CD4-positive, alpha-beta T cell (primary cell): ENCODE results near the gene COL6A5. TPM values are rescaled to one million over a fixed set of nuclear protein-coding genes. Genes with fewer than 3 reads are reported as not detected.
A peak's percentile ranks its signal among the peaks of the same experiment; 100 is the strongest.

ENCODE experiments used
- ATAC-seq: fragments of 200-7000 bp; cut with Tn5 transposase; one replicate; pipeline ENCODE4 v1.10.0; 2022; ENCODE audit warnings: mild to moderate bottlenecking; ENCODE audit not compliant: poor library complexity
- CTCF ChIA-PET: fragments of 350-600 bp; sonication (Branson Sonifier 250); formaldehyde crosslinking; loops from one replicate; lab custom pipeline; 2021; ENCODE audit warnings: antibody characterized with exemption, inconsistent platforms; lab: Charles Lee
- POLR2A ChIA-PET: fragments of 350-600 bp; sonication (Branson Sonifier 250); formaldehyde crosslinking; loops from one replicate; lab custom pipeline; 2021; ENCODE audit warnings: antibody characterized with exemption, inconsistent platforms; lab: Charles Lee
- DNase-seq, 14 experiments: peaks; one replicate each; pipeline ENCODE4 v3.0.0-alpha.2; 2013 to 2020; ENCODE audit warnings: mixed read lengths in 2 of 14
- H3K27ac ChIP-seq, 2 donors: one replicate each; pipeline versions ENCODE4 v1.5.1 to v1.7.0; 2013; ENCODE audit warnings: low read length in 2 of 2, low read depth in 1 of 2, mild to moderate bottlenecking in 1 of 2
- H3K27me3 ChIP-seq, 2 experiments: 1 replicate in 1 of 2; 2 replicates in 1 of 2; pipeline versions ENCODE4 v1.6.1 to v1.7.0; 2013; ENCODE audit warnings: low read length in 2 of 2, control low read depth in 1 of 2, mild to moderate bottlenecking in 1 of 2, moderate library complexity in 1 of 2; ENCODE audit not compliant: insufficient read depth in 2 of 2, control insufficient read depth in 1 of 2
- H3K36me3 ChIP-seq: one replicate; pipeline ENCODE4 v1.6.1; 2013; ENCODE audit warnings: low read length, control low read depth; ENCODE audit not compliant: insufficient read depth
- H3K4me1 ChIP-seq: one replicate; pipeline ENCODE4 v1.6.1; 2013; ENCODE audit warnings: low read length, control low read depth; ENCODE audit not compliant: insufficient read depth
- H3K4me3 ChIP-seq: one replicate; pipeline ENCODE4 v1.5.1; 2013; ENCODE audit warnings: mild to moderate bottlenecking, low read length, moderate library complexity
- H3K9me3 ChIP-seq, 2 experiments: 1 replicate in 1 of 2; 2 replicates in 1 of 2; pipeline versions ENCODE4 v1.6.1 to v1.7.0; 2013; ENCODE audit warnings: low read length in 2 of 2, mild to moderate bottlenecking in 2 of 2, control low read depth in 1 of 2, moderate library complexity in 1 of 2; ENCODE audit not compliant: control insufficient read depth in 1 of 2, insufficient read depth in 1 of 2
- H3K27ac Mint-ChIP-seq: one replicate; pipeline ENCODE4 v1.8.0; 2020; ENCODE audit warnings: mixed read lengths
- H3K27me3 Mint-ChIP-seq: one replicate; pipeline ENCODE4 v1.8.0; 2021; ENCODE audit warnings: mixed read lengths
- H3K36me3 Mint-ChIP-seq: one replicate; pipeline ENCODE4 v1.8.0; 2021; ENCODE audit warnings: low read depth, mixed read lengths
- H3K4me1 Mint-ChIP-seq: one replicate; pipeline ENCODE4 v1.8.0; 2021; ENCODE audit warnings: low read depth, mixed read lengths
- H3K4me3 Mint-ChIP-seq: one replicate; pipeline ENCODE4 v1.8.0; 2020; ENCODE audit warnings: mild to moderate bottlenecking, mixed read lengths
- H3K9me3 Mint-ChIP-seq: one replicate; pipeline ENCODE4 v1.8.0; 2020; ENCODE audit warnings: mixed read lengths
- intact Hi-C, 2 experiments: fragments of 100-400 bp; cut with DNase I in 1 of 2; cut with micrococcal nuclease in 1 of 2; formaldehyde crosslinking; loops; one replicate each; pipeline versions ENCODE4 v1.15.1 to v1.9.0; 2023 to 2025; cut with DNase I, micrococcal nuclease
- total RNA-seq, 174 experiments: library from RNA in 2 of 174; stranded (reverse) in 2 of 174; gene quantifications; one replicate each; pipeline ENCODE4 v1.2.3 and lab custom pipeline; 2021 to 2026
- TF ChIP-seq, protein P1 (sequence below): fragments of 200-600 bp; IDR thresholded peaks from one replicate; pipeline ENCODE4 v1.8.0; 2022; ENCODE audit warnings: antibody characterized with exemption, mild to moderate bottlenecking

The COL6A5 gene
- total RNA-seq, 2 experiments from 2014 or later: not detected

GRCh38 chr3:130412991-130413560, 67.6 kb downstream of the COL6A5 start:
- H3K36me3 ChIP-seq: no peaks in the 10 kb centered on the region
- no peaks in the 10 kb centered on the region for H3K4me1 ChIP-seq
- peaks cover 4 to 7% of the 10 kb centered on the region in 2 experiments for H3K27me3 ChIP-seq
- H3K36me3 Mint-ChIP-seq: no peaks in the 10 kb centered on the region
- no peaks in the 10 kb centered on the region for H3K9me3 Mint-ChIP-seq
- ATAC-seq (no peak), DNase-seq (no peak)
- no peak overlapping the region for H3K27ac Mint-ChIP-seq
- no peak overlapping the region for H3K4me3 ChIP-seq
- ChIA-PET CTCF (no interaction called here), POLR2A (no interaction called here)
- H3K27me3 Mint-ChIP-seq: peaks cover 38% of the 10 kb centered on the region
- no peak overlapping the region for H3K4me3 Mint-ChIP-seq
- TF ChIP-seq, protein P1, sequence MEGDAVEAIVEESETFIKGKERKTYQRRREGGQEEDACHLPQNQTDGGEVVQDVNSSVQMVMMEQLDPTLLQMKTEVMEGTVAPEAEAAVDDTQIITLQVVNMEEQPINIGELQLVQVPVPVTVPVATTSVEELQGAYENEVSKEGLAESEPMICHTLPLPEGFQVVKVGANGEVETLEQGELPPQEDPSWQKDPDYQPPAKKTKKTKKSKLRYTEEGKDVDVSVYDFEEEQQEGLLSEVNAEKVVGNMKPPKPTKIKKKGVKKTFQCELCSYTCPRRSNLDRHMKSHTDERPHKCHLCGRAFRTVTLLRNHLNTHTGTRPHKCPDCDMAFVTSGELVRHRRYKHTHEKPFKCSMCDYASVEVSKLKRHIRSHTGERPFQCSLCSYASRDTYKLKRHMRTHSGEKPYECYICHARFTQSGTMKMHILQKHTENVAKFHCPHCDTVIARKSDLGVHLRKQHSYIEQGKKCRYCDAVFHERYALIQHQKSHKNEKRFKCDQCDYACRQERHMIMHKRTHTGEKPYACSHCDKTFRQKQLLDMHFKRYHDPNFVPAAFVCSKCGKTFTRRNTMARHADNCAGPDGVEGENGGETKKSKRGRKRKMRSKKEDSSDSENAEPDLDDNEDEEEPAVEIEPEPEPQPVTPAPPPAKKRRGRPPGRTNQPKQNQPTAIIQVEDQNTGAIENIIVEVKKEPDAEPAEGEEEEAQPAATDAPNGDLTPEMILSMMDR: no peak
- no peaks in the 10 kb centered on the region for H3K9me3 ChIP-seq
- H3K4me1 Mint-ChIP-seq: no peaks in the 10 kb centered on the region
- H3K27ac ChIP-seq: no peak overlapping the region
- intact Hi-C loops: no loop called here

DNA sequence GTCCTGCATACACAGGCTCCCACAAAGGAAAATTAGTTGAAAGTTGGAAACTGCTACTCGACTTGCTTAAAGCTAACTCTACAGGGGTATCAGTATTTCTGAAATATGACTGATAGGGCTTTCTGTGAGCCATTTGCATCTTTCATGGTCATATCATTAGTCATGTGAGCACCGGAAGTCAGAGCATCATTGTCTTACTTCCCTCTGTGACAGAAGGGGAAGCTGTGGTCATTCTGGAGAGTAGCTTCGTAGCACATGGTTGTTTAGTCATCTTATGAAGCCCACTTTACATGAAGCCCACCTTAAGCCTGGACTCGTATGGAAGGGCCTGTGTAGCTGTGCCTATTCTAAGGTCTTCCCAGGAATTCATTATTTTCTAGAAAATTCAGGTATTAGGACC, 69.0 kb downstream of the COL6A5 start:
- no peak overlapping the region for H3K4me3 Mint-ChIP-seq
- no peak overlapping the region for H3K27ac Mint-ChIP-seq
- intact Hi-C loops: no loop called here
- no peak overlapping the region for H3K27ac ChIP-seq
- ATAC-seq (no peak), DNase-seq (peak in 2 of 14 experiments; percentile 1 to 14)
- H3K9me3 Mint-ChIP-seq: no peaks in the 10 kb centered on the region
- H3K4me1 Mint-ChIP-seq: no peaks in the 10 kb centered on the region
- no peaks in the 10 kb centered on the region for H3K9me3 ChIP-seq
- H3K27me3 Mint-ChIP-seq: peaks cover 44% of the 10 kb centered on the region
- ChIA-PET POLR2A (no interaction called here), CTCF (no interaction called here)
- TF ChIP-seq, protein P1: no peak
- no peak overlapping the region for H3K4me3 ChIP-seq
- H3K36me3 Mint-ChIP-seq: no peaks in the 10 kb centered on the region
- no peaks in the 10 kb centered on the region for H3K4me1 ChIP-seq
- peaks cover 4 to 7% of the 10 kb centered on the region in 2 experiments for H3K27me3 ChIP-seq
- H3K36me3 ChIP-seq: no peaks in the 10 kb centered on the region

DNA sequence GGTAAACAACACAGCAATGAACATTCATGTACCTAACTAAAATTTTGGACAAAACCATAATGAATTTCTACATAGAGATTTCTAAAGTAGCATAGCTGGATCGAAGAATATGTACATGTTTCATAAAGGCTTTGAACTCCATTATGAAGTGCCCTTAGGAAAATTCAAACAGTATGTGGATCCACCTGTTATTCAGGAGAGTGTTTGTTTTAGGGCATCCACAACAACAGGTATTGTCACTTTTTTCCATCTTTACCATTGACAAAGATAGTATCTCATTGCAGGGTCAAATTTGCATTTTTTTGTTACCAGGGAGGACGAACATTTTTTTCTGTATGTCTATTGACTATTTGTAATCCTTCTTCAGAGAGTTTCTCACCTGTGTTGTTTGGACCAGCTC, 75.0 kb downstream of the COL6A5 start:
- Histone ChIP-seq H3K4me3 (no peak overlapping the region), H3K9me3 (no peaks in the 10 kb centered on the region), H3K27ac (no peak overlapping the region), H3K4me1 (no peaks in the 10 kb centered on the region), H3K27me3 (peaks cover 0 to 3% of the 10 kb centered on the region in 2 experiments), H3K36me3 (no peaks in the 10 kb centered on the region)
- H3K36me3 Mint-ChIP-seq: no peaks in the 10 kb centered on the region
- no peak overlapping the region for H3K4me3 Mint-ChIP-seq
- DNase-seq (no peak), ATAC-seq (no peak)
- H3K4me1 Mint-ChIP-seq: no peaks in the 10 kb centered on the region
- peaks cover 29% of the 10 kb centered on the region for H3K27me3 Mint-ChIP-seq
- no peak overlapping the region for H3K27ac Mint-ChIP-seq
- intact Hi-C loops: no loop called here
- CTCF ChIA-PET: no interaction called here
- TF ChIP-seq, protein P1: no peak
- no peaks in the 10 kb centered on the region for H3K9me3 Mint-ChIP-seq
- POLR2A ChIA-PET: no interaction called here
